Measurements from ENCODE around the gene SEMA4A. TPM values are rescaled to one million over a fixed set of nuclear protein-coding genes. Genes with fewer than 3 reads are reported as not detected.

Gene SEMA4A
- total and polyA plus RNA-seq, 2 of the 8 experiments (the other 6 are each of a cell fraction or from before 2014, with no cell fraction given): 7.3 to 10.6 TPM

DNA sequence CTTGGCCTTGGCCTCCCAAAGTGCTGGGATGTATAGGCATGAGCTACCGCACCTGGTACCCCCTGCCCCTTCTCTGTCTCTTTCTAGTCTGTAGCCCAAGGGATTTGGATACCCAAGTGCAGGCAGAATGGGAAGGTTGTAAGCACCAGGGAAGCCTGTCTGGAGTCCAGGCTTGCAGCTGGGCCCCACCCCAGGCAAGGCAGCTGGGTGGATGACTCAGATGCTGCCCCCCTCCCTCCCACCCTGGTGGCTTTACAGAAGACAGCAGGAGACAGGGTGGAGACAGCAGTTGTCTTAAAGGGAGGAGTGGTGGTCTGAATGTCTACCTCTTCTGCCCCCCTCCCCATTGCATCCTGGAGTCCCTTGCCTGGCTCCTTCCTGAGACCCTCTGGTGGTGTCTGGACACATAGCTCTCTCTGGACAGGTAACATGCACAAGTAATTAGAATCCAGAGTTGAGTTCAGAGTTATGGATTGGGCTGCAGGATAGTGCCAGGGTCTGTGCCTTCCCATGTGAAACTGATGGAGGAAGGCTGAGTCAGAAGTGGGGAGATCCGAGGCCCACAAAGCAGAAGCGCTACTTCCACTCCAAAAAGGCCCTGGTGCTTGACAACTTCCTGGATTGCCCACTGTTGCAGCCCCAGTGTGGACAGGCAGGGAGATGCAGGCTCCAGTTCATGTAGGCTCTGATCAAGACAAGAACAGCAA is 33.7 kb upstream of the SEMA4A start:
- no peaks in the 10 kb centered on the region for H3K9me3 ChIP-seq (ENCODE audit: insufficient read depth in 2 of 2, low read depth in 1 of 2, low read length in 1 of 2)
- no peak overlapping the region for H2BK120ac ChIP-seq (replicated peaks; ENCODE audit: low read depth, low read length)
- TF ChIP-seq PHF8 (conservative IDR thresholded peaks at IDR 0.05; ENCODE audit: low read depth, low read length): no peak
- TF ChIP-seq NANOG (IDR thresholded peaks at IDR 0.05; ENCODE audit: insufficient read depth, low read depth, low read length, poor library complexity, severe bottlenecking): no peak
- H3K27ac ChIP-seq (ENCODE audit: low read depth, low read length): no peak overlapping the region
- H3K4me2 ChIP-seq (ENCODE audit: insufficient read depth in 1 of 2, low read depth in 2 of 2, low read length in 2 of 2): no peak overlapping the region
- H3K18ac ChIP-seq (ENCODE audit: extremely low read depth, low read length): no peak overlapping the region
- DNase-seq (ENCODE audit: low read depth in 1 of 2, low spot score in 2 of 2) (no peak), FAIRE-seq (no peak)
- CTCF ChIA-PET (ENCODE audit: partially characterized antibody): interaction anchor here (0.6 to 42.4 kb wide), 7 partner anchors 3 to 1455 kb away, joined by 3 to 1994 read pairs (median 8); partner anchors contain the start of genes LMNA and MEX3A
- no peak overlapping the region for H3K14ac ChIP-seq (ENCODE audit: insufficient read length)
- no peak overlapping the region for H3K4me3 ChIP-seq (ENCODE audit: extremely low read depth in 1 of 4, insufficient read depth in 2 of 4, low read depth in 3 of 4, low read length in 4 of 4)
- no peak overlapping the region for H4K8ac ChIP-seq (ENCODE audit: extremely low read depth, insufficient read depth, low read length)
- H3K79me2 ChIP-seq (ENCODE audit: control insufficient read depth in 1 of 2, insufficient read depth in 2 of 2, low read length in 2 of 2): peaks cover 0 to 10% of the 10 kb centered on the region in 2 experiments; a peak in 1 of 4 replicates
- peaks cover 0 to 2% (median 0%) of the 10 kb centered on the region in 4 experiments; a peak in 1 of 7 replicates for H3K27me3 ChIP-seq (replicated peaks in 1 of 4; ENCODE audit: control insufficient read depth in 3 of 4, extremely low read depth in 1 of 4, insufficient read depth in 3 of 4, low read length in 3 of 4)
- 0 out of 2 replicates have a peak overlapping the region, but pooled peaks have one; percentile 44 for H2BK12ac ChIP-seq (ENCODE audit: low read depth, low read length)
- peaks cover 3% of the 10 kb centered on the region for H3K79me1 ChIP-seq (ENCODE audit: low read depth, low read length)
- H3K4me1 ChIP-seq (replicated peaks in 1 of 4; ENCODE audit: control insufficient read depth in 3 of 4, insufficient read depth in 4 of 4, low read length in 3 of 4): peaks cover 3 to 27% (median 24%) of the 10 kb centered on the region in 4 experiments
- no peak overlapping the region for H4K91ac ChIP-seq (replicated peaks; ENCODE audit: insufficient read length, low read length)
- no peak overlapping the region for H2BK5ac ChIP-seq (ENCODE audit: low read depth, low read length)
- H4K20me1 ChIP-seq (replicated peaks in 1 of 2; ENCODE audit: control insufficient read depth in 1 of 2, insufficient read depth in 2 of 2, low read length in 2 of 2): peaks cover 10 to 14% of the 10 kb centered on the region in 2 experiments
- H2BK15ac ChIP-seq (ENCODE audit: low read length): no peak overlapping the region
- H2BK20ac ChIP-seq (ENCODE audit: low read length): no peak overlapping the region
- no peak overlapping the region for H3K56ac ChIP-seq (replicated peaks; ENCODE audit: insufficient read length, low read depth, low read length)
- 85% methylated on average over 3 of the region's 3 CpGs; no CpG with 5 or more reads in 1 of the 2 experiments for WGBS, 2 experiments (ENCODE audit: extremely low coverage in 1 of 2, insufficient coverage in 1 of 2, insufficient read length in 1 of 2, insufficient replicate concordance in 2 of 2, low coverage in 1 of 2, low lambda C conversion rate in 2 of 2, missing lambda C conversion rate in 1 of 2)
- H3K23ac ChIP-seq (ENCODE audit: insufficient read length): no peak overlapping the region
- no peak overlapping the region for H4K5ac ChIP-seq (ENCODE audit: insufficient read length, low read depth, low read length)
- POLR2A ChIA-PET (ENCODE audit: partially characterized antibody): interaction anchor here (1.2 to 28.0 kb wide), 5 partner anchors 8 to 137 kb away, joined by 3 to 763 read pairs (median 4); partner anchors contain the start of gene MEX3A
- no peaks in the 10 kb centered on the region for H3K36me3 ChIP-seq (ENCODE audit: control insufficient read depth in 2 of 4, insufficient read depth in 4 of 4, low read length in 3 of 4)
- no peak overlapping the region for H3K9ac ChIP-seq (replicated peaks in 1 of 4; ENCODE audit: extremely low read depth in 1 of 4, low read depth in 3 of 4, low read length in 3 of 4)
- peak overlapping the region; percentile 47 for H3K4ac ChIP-seq (replicated peaks; ENCODE audit: insufficient read length, low read depth, low read length)
- H2AFZ ChIP-seq (ENCODE audit: low read length): no peak overlapping the region
- H3K23me2 ChIP-seq (ENCODE audit: low read depth, low read length): peaks cover 13% of the 10 kb centered on the region
- no peak overlapping the region for H2AK5ac ChIP-seq (ENCODE audit: low read depth, low read length)
